GM23338 (cell line): ENCODE data around the gene CFAP74. TPM values are rescaled to one million over a fixed set of nuclear protein-coding genes. Genes with fewer than 3 reads are reported as not detected.

ENCODE experiments used
- ATAC-seq: fragments of 200-7000 bp; cut with Tn5 transposase; 3 replicates; pipeline ENCODE4 v1.9.1; 2020
- DNase-seq: peaks from one replicate; pipeline ENCODE4 v3.0.0-alpha.2; 2015; ENCODE audit warnings: low spot score
- H2AFZ ChIP-seq: fragments of 200-600 bp; sonication (generic); 2 replicates; pipeline ENCODE4 v1.8.0; 2016; ENCODE audit warnings: antibody characterized with exemption, mild to moderate bottlenecking, moderate library complexity
- H3F3A ChIP-seq: fragments of 200-600 bp; sonication (generic); replicated peaks from 2 replicates; pipeline ENCODE4 v1.8.0; 2017; ENCODE audit warnings: antibody characterized with exemption, mixed run types, low read depth
- H3K27ac ChIP-seq: fragments of 200-600 bp; sonication (generic); 2 replicates; pipeline ENCODE4 v1.6.1; 2016; ENCODE audit warnings: low read depth
- H3K27me3 ChIP-seq: fragments of 200-600 bp; sonication (generic); 2 replicates; pipeline ENCODE4 v1.8.0; 2016; ENCODE audit warnings: mild to moderate bottlenecking, mixed run types, moderate library complexity; ENCODE audit not compliant: insufficient read depth
- H3K36me3 ChIP-seq: fragments of 200-600 bp; sonication (generic); 2 replicates; pipeline ENCODE4 v1.8.0; 2016; ENCODE audit warnings: mild to moderate bottlenecking; ENCODE audit not compliant: insufficient read depth
- H3K4me1 ChIP-seq: fragments of 200-600 bp; sonication (generic); 2 replicates; pipeline ENCODE4 v1.8.0; 2016; ENCODE audit warnings: mild to moderate bottlenecking, moderate library complexity; ENCODE audit not compliant: insufficient read depth
- H3K4me2 ChIP-seq: fragments of 200-600 bp; sonication (generic); 2 replicates; pipeline ENCODE4 v1.7.1; 2017; ENCODE audit warnings: mixed run types
- H3K4me3 ChIP-seq: fragments of 200-600 bp; sonication (generic); 2 replicates; pipeline ENCODE4 v1.6.1; 2016; ENCODE audit warnings: mixed run types
- H3K79me2 ChIP-seq: fragments of 200-600 bp; sonication (generic); replicated peaks from 2 replicates; pipeline ENCODE4 v1.8.0; 2017; ENCODE audit warnings: mild to moderate bottlenecking; ENCODE audit not compliant: insufficient read depth
- H3K9me2 ChIP-seq: fragments of 200-600 bp; sonication (generic); 2 replicates; pipeline ENCODE4 v1.8.0; 2017; ENCODE audit not compliant: insufficient read depth
- H4K20me1 ChIP-seq: fragments of 200-600 bp; sonication (generic); replicated peaks from 2 replicates; pipeline ENCODE4 v1.8.0; 2017; ENCODE audit warnings: mild to moderate bottlenecking; ENCODE audit not compliant: insufficient read depth
- H3K27ac Mint-ChIP-seq: 2 replicates; pipeline ENCODE4 v1.8.0; 2020; ENCODE audit warnings: inconsistent platforms, mild to moderate bottlenecking, moderate library complexity, mixed read lengths
- H3K27me3 Mint-ChIP-seq: 3 replicates; pipeline ENCODE4 v1.8.0; 2022; ENCODE audit warnings: low read depth, mild to moderate bottlenecking, moderate library complexity, mixed read lengths, inconsistent platforms; ENCODE audit not compliant: insufficient read depth, poor library complexity
- H3K36me3 Mint-ChIP-seq: 3 replicates; pipeline ENCODE4 v1.8.0; 2021; ENCODE audit warnings: low read depth, mild to moderate bottlenecking, inconsistent platforms, moderate library complexity, mixed read lengths
- H3K4me1 Mint-ChIP-seq: 3 replicates; pipeline ENCODE4 v1.8.0; 2020; ENCODE audit warnings: mild to moderate bottlenecking, inconsistent platforms, mixed read lengths
- H3K4me3 Mint-ChIP-seq: 3 replicates; pipeline ENCODE4 v1.8.0; 2021; ENCODE audit warnings: moderate library complexity, mild to moderate bottlenecking, inconsistent platforms, mixed read lengths
- H3K9me3 Mint-ChIP-seq: 3 replicates; pipeline ENCODE4 v1.8.0; 2020; ENCODE audit warnings: moderate library complexity, mild to moderate bottlenecking, inconsistent platforms, mixed read lengths
- CREB1 ChIP-seq: fragments of 250-450 bp; sonication (Bioruptor Pico); IDR thresholded peaks from 2 replicates; pipeline ENCODE4 v1.5.0; 2020; ENCODE audit warnings: low read depth, mild to moderate bottlenecking, moderate library complexity
- EZH2 ChIP-seq: fragments of 200-600 bp; sonication (generic); IDR thresholded peaks from one replicate; pipeline ENCODE4 v1.8.0; 2017; ENCODE audit warnings: antibody characterized with exemption, mild to moderate bottlenecking, low read depth; ENCODE audit not compliant: unreplicated experiment
- EZH2phosphoT487 ChIP-seq: fragments of 200-600 bp; sonication (generic); IDR thresholded peaks from one replicate; pipeline ENCODE4 v1.8.1; 2018; ENCODE audit warnings: antibody characterized with exemption; ENCODE audit not compliant: unreplicated experiment
- JUNB ChIP-seq: IDR thresholded peaks from one replicate; pipeline ENCODE4 v1.6.1; 2016; ENCODE audit warnings: antibody characterized with exemption; ENCODE audit not compliant: unreplicated experiment
- NANOG ChIP-seq: IDR thresholded peaks from 2 replicates; pipeline ENCODE4 v1.6.1; 2016; ENCODE audit warnings: antibody characterized with exemption, borderline replicate concordance
- POLR2AphosphoS5 ChIP-seq: IDR thresholded peaks from 2 replicates; pipeline ENCODE4 v1.6.1; 2016; ENCODE audit warnings: antibody characterized with exemption, low read depth
- STAT1 ChIP-seq: IDR thresholded peaks from one replicate; pipeline ENCODE4 v1.6.1; 2016; ENCODE audit warnings: antibody characterized with exemption; ENCODE audit not compliant: unreplicated experiment
- ZNF114 ChIP-seq: fragments of 250-450 bp; sonication (Bioruptor Pico); IDR thresholded peaks from 2 replicates; pipeline ENCODE4 v1.5.0; 2020; ENCODE audit warnings: mild to moderate bottlenecking, moderate library complexity
- ZNF331 ChIP-seq: fragments of 250-450 bp; sonication (Bioruptor Pico); IDR thresholded peaks from 2 replicates; pipeline ENCODE4 v1.5.0; 2020; ENCODE audit warnings: low read depth, mild to moderate bottlenecking, moderate library complexity
- polyA plus RNA-seq: library from polyadenylated mRNA; unstranded; fragments of >200 nt; fragmentation: Nextera tagmentation; extraction: Ambion mirVana; gene quantifications from 2 replicates; pipeline ENCODE4 v1.2.1, GENCODE V29; 2016
- total RNA-seq: library from RNA; depleted of rRNA; stranded (reverse); fragments of >200 nt; shearing (Covaris generic); gene quantifications from 2 replicates; pipeline ENCODE4 v1.2.3, GENCODE V29; 2014
- TF ChIP-seq, protein P1 (sequence below): IDR thresholded peaks from 2 replicates; pipeline ENCODE4 v1.6.1; 2016; ENCODE audit warnings: antibody characterized with exemption
- TF ChIP-seq, protein P2 (sequence below): fragments of 250-450 bp; sonication (Bioruptor Pico); IDR thresholded peaks from 2 replicates; pipeline ENCODE4 v1.5.0; 2020; ENCODE audit warnings: mild to moderate bottlenecking, moderate library complexity
- TF ChIP-seq, protein P3 (sequence below): IDR thresholded peaks from one replicate; pipeline ENCODE4 v1.6.1; 2018; ENCODE audit warnings: antibody characterized with exemption; ENCODE audit not compliant: unreplicated experiment
- TF ChIP-seq, protein P4 (sequence below), 2 experiments: fragments of 200-600 bp in 1 of 2; sonication (generic) in 1 of 2; conservative IDR thresholded peaks; 2 replicates each; pipeline versions ENCODE4 v1.5.1 to v1.6.1; 2016 to 2017; ENCODE audit warnings: antibody characterized with exemption in 2 of 2, low read depth in 2 of 2, mild to moderate bottlenecking in 2 of 2, moderate library complexity in 1 of 2

The CFAP74 gene
- total and polyA plus RNA-seq, 2 experiments from 2014 or later = 0.21 TPM; not detected in 1

DNA sequence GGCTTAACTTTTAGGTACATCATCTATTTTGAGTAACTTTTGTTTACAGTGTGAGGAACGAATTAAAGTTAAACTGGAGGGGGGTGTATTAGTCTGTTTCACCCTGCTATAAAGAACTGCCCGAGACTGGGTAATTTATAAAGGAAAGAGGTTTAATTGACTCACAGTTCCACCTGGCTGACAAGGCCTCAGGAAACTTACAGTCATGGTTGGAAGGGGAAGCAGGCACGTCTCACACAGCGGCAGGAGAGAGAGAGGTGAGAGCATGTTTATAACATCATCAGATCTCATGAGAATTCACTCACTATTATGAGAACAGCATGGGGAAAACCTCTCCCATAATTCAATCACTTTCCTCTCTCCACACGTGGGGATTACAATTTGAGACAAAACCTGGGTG lies 52.6 kb downstream of the CFAP74 start:
- Mint-ChIP-seq H3K4me3 (no peak overlapping the region), H3K27me3 (peaks cover 5% of the 10 kb centered on the region), H3K9me3 (peaks cover 3% of the 10 kb centered on the region), H3K27ac (no peak overlapping the region), H3K36me3 (peaks cover 2% of the 10 kb centered on the region; the same call in 2 of the 3 replicates), H3K4me1 (no peaks in the 10 kb centered on the region; the same call in 2 of the 3 replicates)
- H3F3A ChIP-seq = no peaks in the 10 kb centered on the region
- no peaks in the 10 kb centered on the region for H4K20me1 ChIP-seq
- no peaks in the 10 kb centered on the region for H3K9me2 ChIP-seq
- H3K4me2 ChIP-seq = no peak overlapping the region
- H3K4me3 ChIP-seq = no peak overlapping the region
- H3K27me3 ChIP-seq = no peaks in the 10 kb centered on the region
- H3K4me1 ChIP-seq = no peaks in the 10 kb centered on the region
- no peak overlapping the region for H3K27ac ChIP-seq
- no peaks in the 10 kb centered on the region for H3K79me2 ChIP-seq
- TF ChIP-seq EZH2 (no peak), NANOG (no peak), POLR2AphosphoS5 (no peak), CREB1 (no peak), STAT1 (no peak), JUNB (no peak), EZH2phosphoT487 (no peak), ZNF114 (CRISPR knock-in tag) (no peak), ZNF331 (CRISPR knock-in tag) (no peak)
- TF ChIP-seq, protein P1, sequence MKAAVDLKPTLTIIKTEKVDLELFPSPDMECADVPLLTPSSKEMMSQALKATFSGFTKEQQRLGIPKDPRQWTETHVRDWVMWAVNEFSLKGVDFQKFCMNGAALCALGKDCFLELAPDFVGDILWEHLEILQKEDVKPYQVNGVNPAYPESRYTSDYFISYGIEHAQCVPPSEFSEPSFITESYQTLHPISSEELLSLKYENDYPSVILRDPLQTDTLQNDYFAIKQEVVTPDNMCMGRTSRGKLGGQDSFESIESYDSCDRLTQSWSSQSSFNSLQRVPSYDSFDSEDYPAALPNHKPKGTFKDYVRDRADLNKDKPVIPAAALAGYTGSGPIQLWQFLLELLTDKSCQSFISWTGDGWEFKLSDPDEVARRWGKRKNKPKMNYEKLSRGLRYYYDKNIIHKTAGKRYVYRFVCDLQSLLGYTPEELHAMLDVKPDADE = no peak
- TF ChIP-seq, protein P2, sequence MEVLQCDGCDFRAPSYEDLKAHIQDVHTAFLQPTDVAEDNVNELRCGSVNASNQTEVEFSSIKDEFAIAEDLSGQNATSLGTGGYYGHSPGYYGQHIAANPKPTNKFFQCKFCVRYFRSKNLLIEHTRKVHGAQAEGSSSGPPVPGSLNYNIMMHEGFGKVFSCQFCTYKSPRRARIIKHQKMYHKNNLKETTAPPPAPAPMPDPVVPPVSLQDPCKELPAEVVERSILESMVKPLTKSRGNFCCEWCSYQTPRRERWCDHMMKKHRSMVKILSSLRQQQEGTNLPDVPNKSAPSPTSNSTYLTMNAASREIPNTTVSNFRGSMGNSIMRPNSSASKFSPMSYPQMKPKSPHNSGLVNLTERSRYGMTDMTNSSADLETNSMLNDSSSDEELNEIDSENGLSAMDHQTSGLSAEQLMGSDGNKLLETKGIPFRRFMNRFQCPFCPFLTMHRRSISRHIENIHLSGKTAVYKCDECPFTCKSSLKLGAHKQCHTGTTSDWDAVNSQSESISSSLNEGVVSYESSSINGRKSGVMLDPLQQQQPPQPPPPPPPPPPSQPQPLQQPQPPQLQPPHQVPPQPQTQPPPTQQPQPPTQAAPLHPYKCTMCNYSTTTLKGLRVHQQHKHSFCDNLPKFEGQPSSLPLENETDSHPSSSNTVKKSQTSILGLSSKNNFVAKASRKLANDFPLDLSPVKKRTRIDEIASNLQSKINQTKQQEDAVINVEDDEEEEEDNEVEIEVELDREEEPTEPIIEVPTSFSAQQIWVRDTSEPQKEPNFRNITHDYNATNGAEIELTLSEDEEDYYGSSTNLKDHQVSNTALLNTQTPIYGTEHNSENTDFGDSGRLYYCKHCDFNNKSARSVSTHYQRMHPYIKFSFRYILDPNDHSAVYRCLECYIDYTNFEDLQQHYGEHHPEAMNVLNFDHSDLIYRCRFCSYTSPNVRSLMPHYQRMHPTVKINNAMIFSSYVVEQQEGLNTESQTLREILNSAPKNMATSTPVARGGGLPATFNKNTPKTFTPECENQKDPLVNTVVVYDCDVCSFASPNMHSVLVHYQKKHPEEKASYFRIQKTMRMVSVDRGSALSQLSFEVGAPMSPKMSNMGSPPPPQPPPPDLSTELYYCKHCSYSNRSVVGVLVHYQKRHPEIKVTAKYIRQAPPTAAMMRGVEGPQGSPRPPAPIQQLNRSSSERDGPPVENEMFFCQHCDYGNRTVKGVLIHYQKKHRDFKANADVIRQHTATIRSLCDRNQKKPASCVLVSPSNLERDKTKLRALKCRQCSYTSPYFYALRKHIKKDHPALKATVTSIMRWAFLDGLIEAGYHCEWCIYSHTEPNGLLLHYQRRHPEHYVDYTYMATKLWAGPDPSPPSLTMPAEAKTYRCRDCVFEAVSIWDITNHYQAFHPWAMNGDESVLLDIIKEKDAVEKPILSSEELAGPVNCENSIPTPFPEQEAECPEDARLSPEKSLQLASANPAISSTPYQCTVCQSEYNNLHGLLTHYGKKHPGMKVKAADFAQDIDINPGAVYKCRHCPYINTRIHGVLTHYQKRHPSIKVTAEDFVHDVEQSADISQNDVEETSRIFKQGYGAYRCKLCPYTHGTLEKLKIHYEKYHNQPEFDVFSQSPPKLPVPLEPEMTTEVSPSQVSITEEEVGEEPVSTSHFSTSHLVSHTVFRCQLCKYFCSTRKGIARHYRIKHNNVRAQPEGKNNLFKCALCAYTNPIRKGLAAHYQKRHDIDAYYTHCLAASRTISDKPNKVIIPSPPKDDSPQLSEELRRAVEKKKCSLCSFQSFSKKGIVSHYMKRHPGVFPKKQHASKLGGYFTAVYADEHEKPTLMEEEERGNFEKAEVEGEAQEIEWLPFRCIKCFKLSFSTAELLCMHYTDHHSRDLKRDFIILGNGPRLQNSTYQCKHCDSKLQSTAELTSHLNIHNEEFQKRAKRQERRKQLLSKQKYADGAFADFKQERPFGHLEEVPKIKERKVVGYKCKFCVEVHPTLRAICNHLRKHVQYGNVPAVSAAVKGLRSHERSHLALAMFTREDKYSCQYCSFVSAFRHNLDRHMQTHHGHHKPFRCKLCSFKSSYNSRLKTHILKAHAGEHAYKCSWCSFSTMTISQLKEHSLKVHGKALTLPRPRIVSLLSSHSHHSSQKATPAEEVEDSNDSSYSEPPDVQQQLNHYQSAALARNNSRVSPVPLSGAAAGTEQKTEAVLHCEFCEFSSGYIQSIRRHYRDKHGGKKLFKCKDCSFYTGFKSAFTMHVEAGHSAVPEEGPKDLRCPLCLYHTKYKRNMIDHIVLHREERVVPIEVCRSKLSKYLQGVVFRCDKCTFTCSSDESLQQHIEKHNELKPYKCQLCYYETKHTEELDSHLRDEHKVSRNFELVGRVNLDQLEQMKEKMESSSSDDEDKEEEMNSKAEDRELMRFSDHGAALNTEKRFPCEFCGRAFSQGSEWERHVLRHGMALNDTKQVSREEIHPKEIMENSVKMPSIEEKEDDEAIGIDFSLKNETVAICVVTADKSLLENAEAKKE = no peak
- TF ChIP-seq, protein P3, sequence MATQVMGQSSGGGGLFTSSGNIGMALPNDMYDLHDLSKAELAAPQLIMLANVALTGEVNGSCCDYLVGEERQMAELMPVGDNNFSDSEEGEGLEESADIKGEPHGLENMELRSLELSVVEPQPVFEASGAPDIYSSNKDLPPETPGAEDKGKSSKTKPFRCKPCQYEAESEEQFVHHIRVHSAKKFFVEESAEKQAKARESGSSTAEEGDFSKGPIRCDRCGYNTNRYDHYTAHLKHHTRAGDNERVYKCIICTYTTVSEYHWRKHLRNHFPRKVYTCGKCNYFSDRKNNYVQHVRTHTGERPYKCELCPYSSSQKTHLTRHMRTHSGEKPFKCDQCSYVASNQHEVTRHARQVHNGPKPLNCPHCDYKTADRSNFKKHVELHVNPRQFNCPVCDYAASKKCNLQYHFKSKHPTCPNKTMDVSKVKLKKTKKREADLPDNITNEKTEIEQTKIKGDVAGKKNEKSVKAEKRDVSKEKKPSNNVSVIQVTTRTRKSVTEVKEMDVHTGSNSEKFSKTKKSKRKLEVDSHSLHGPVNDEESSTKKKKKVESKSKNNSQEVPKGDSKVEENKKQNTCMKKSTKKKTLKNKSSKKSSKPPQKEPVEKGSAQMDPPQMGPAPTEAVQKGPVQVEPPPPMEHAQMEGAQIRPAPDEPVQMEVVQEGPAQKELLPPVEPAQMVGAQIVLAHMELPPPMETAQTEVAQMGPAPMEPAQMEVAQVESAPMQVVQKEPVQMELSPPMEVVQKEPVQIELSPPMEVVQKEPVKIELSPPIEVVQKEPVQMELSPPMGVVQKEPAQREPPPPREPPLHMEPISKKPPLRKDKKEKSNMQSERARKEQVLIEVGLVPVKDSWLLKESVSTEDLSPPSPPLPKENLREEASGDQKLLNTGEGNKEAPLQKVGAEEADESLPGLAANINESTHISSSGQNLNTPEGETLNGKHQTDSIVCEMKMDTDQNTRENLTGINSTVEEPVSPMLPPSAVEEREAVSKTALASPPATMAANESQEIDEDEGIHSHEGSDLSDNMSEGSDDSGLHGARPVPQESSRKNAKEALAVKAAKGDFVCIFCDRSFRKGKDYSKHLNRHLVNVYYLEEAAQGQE = no peak
- TF ChIP-seq, protein P4, sequence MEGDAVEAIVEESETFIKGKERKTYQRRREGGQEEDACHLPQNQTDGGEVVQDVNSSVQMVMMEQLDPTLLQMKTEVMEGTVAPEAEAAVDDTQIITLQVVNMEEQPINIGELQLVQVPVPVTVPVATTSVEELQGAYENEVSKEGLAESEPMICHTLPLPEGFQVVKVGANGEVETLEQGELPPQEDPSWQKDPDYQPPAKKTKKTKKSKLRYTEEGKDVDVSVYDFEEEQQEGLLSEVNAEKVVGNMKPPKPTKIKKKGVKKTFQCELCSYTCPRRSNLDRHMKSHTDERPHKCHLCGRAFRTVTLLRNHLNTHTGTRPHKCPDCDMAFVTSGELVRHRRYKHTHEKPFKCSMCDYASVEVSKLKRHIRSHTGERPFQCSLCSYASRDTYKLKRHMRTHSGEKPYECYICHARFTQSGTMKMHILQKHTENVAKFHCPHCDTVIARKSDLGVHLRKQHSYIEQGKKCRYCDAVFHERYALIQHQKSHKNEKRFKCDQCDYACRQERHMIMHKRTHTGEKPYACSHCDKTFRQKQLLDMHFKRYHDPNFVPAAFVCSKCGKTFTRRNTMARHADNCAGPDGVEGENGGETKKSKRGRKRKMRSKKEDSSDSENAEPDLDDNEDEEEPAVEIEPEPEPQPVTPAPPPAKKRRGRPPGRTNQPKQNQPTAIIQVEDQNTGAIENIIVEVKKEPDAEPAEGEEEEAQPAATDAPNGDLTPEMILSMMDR (conservative IDR thresholded peaks at IDR 0.05; ENCODE audit: low read depth in 2 of 2) = no peak
- DNase-seq (no peak), ATAC-seq (no peak)
- H2AFZ ChIP-seq = no peak overlapping the region
- H3K36me3 ChIP-seq = no peaks in the 10 kb centered on the region
